Activated CD4-positive, alpha-beta T cell treated with anti-CD3 and anti-CD28 coated beads, Interleukin-2, amount 10 ng/mL, durations not matched to agents 7 days and 5 days (primary cell): Measurements from ENCODE around the gene SKA1. TPM values are rescaled to one million over a fixed set of nuclear protein-coding genes. Genes with fewer than 3 reads are reported as not detected.
"Not testable (repeated sequence)": the region's sequence is repeated elsewhere in the genome, so short reads cannot be mapped to it uniquely, and the experiment has no call there.

Experiments
- CTCF ChIA-PET: fragments of 350-600 bp; sonication (Branson Sonifier 250); formaldehyde crosslinking; loops from one replicate; lab custom pipeline; 2021; ENCODE audit warnings: antibody characterized with exemption; lab: Charles Lee
- POLR2A ChIA-PET: fragments of 350-600 bp; sonication (Branson Sonifier 250); formaldehyde crosslinking; loops from one replicate; lab custom pipeline; 2021; ENCODE audit warnings: antibody characterized with exemption; lab: Charles Lee
- DNase-seq: peaks from one replicate; pipeline ENCODE4 v3.0.0-alpha.2; 2020
- H3K27ac Mint-ChIP-seq: one replicate; pipeline ENCODE4 v1.8.0; 2021; ENCODE audit warnings: mild to moderate bottlenecking, moderate library complexity, mixed read lengths
- H3K27me3 Mint-ChIP-seq: one replicate; pipeline ENCODE4 v1.8.0; 2021; ENCODE audit warnings: mixed read lengths
- H3K36me3 Mint-ChIP-seq: one replicate; pipeline ENCODE4 v1.8.0; 2021; ENCODE audit warnings: low read depth, mixed read lengths
- H3K4me1 Mint-ChIP-seq: one replicate; pipeline ENCODE4 v1.8.0; 2021; ENCODE audit warnings: mixed read lengths
- H3K4me3 Mint-ChIP-seq: one replicate; pipeline ENCODE4 v1.8.0; 2021; ENCODE audit warnings: mild to moderate bottlenecking, moderate library complexity, mixed read lengths
- H3K9me3 Mint-ChIP-seq: one replicate; pipeline ENCODE4 v1.8.0; 2021; ENCODE audit warnings: mixed read lengths
- total RNA-seq, 2 experiments: library from RNA; stranded (reverse); gene quantifications; one replicate each; pipeline ENCODE4 v1.2.3, GENCODE V29; 2021

SKA1 gene
- total RNA-seq, 2 experiments from 2014 or later, result 44.1 to 51.4 TPM

GRCh38 chr18:50398099-50398498, 23.3 kb downstream of the SKA1 start:
- Mint-ChIP-seq H3K27me3 (peaks cover 30% of the 10 kb centered on the region), H3K9me3 (no peaks in the 10 kb centered on the region), H3K27ac (no peak overlapping the region), H3K36me3 (peaks cover 21% of the 10 kb centered on the region), H3K4me1 (no peaks in the 10 kb centered on the region), H3K4me3 (no peak overlapping the region)
- DNase-seq, result no peak
- ChIA-PET CTCF (no interaction called here), POLR2A (no interaction called here)

- peaks cover 15% of the 10 kb centered on the region for H3K36me3 Mint-ChIP-seq
- DNase-seq, result no peak
- POLR2A ChIA-PET, result no interaction called here
- no peaks in the 10 kb centered on the region for H3K4me1 Mint-ChIP-seq
- H3K27me3 Mint-ChIP-seq, result peaks cover 37% of the 10 kb centered on the region
- H3K4me3 Mint-ChIP-seq, result no peak overlapping the region
- H3K9me3 Mint-ChIP-seq, result no peaks in the 10 kb centered on the region
- CTCF ChIA-PET, result interaction anchor here (1.8 kb wide), 1 partner anchor 15 kb away, joined by 5 read pairs; no protein-coding TSS in a partner anchor
- H3K27ac Mint-ChIP-seq, result no peak overlapping the region
Observed at GRCh38 chr18:50398947-50399346, 24.1 kb downstream of the SKA1 start.

GRCh38 chr18:50399582-50399981, 24.7 kb downstream of the SKA1 start:
- peaks cover 9% of the 10 kb centered on the region for H3K36me3 Mint-ChIP-seq
- H3K27me3 Mint-ChIP-seq, result peaks cover 42% of the 10 kb centered on the region
- no peak overlapping the region for H3K4me3 Mint-ChIP-seq
- no peak overlapping the region for H3K27ac Mint-ChIP-seq
- ChIA-PET CTCF (interaction anchor here (1.8 kb wide), 1 partner anchor 15 kb away, joined by 5 read pairs; no protein-coding TSS in a partner anchor), POLR2A (no interaction called here)
- H3K4me1 Mint-ChIP-seq, result no peaks in the 10 kb centered on the region
- no peak for DNase-seq
- H3K9me3 Mint-ChIP-seq, result no peaks in the 10 kb centered on the region

GRCh38 chr18:50400438-50400837, 25.6 kb downstream of the SKA1 start:
- CTCF ChIA-PET, result interaction anchor here (0.9 to 1.8 kb wide), 2 partner anchors 9 to 16 kb away, joined by 3 to 5 read pairs; no protein-coding TSS in a partner anchor
- H3K4me3 Mint-ChIP-seq, H3K27ac Mint-ChIP-seq, H3K36me3 Mint-ChIP-seq, H3K9me3 Mint-ChIP-seq, POLR2A ChIA-PET, H3K4me1 Mint-ChIP-seq, DNase-seq: not testable (repeated sequence)
- peaks cover 48% of the 10 kb centered on the region for H3K27me3 Mint-ChIP-seq

- ChIA-PET POLR2A (no interaction called here), CTCF (no interaction called here)
- Mint-ChIP-seq H3K36me3 (no peaks in the 10 kb centered on the region), H3K4me3 (no peak overlapping the region), H3K27ac (no peak overlapping the region), H3K9me3 (no peaks in the 10 kb centered on the region), H3K27me3 (peaks cover 55% of the 10 kb centered on the region), H3K4me1 (no peaks in the 10 kb centered on the region)
- no peak for DNase-seq
Observed at GRCh38 chr18:50401295-50401694, 26.4 kb downstream of the SKA1 start.

GRCh38 chr18:50401888-50402287, 27.0 kb downstream of the SKA1 start:
- ChIA-PET POLR2A (no interaction called here), CTCF (no interaction called here)
- Mint-ChIP-seq H3K4me1 (no peaks in the 10 kb centered on the region), H3K4me3 (no peak overlapping the region), H3K36me3 (no peaks in the 10 kb centered on the region), H3K9me3 (no peaks in the 10 kb centered on the region), H3K27ac (no peak overlapping the region), H3K27me3 (peaks cover 55% of the 10 kb centered on the region)
- no peak for DNase-seq

- DNase-seq, H3K27ac Mint-ChIP-seq, H3K4me3 Mint-ChIP-seq, H3K4me1 Mint-ChIP-seq, H3K36me3 Mint-ChIP-seq, POLR2A ChIA-PET, H3K9me3 Mint-ChIP-seq: not testable (repeated sequence)
- CTCF ChIA-PET, result interaction anchor here (2.0 kb wide), 1 partner anchor 12 kb away, joined by 4 read pairs; no protein-coding TSS in a partner anchor
- H3K27me3 Mint-ChIP-seq, result peaks cover 64% of the 10 kb centered on the region
Observed at GRCh38 chr18:50404752-50405581, 30.1 kb downstream of the SKA1 start.

GRCh38 chr18:50405582-50406271, 30.9 kb downstream of the SKA1 start:
- DNase-seq, result no peak
- Mint-ChIP-seq H3K36me3 (no peaks in the 10 kb centered on the region), H3K4me3 (no peak overlapping the region), H3K9me3 (no peaks in the 10 kb centered on the region), H3K27ac (no peak overlapping the region), H3K4me1 (no peaks in the 10 kb centered on the region), H3K27me3 (peaks cover 63% of the 10 kb centered on the region)
- ChIA-PET CTCF (interaction anchor here (2.0 kb wide), 1 partner anchor 12 kb away, joined by 4 read pairs; no protein-coding TSS in a partner anchor), POLR2A (no interaction called here)

GRCh38 chr18:50409236-50409635, 34.4 kb downstream of the SKA1 start:
- DNase-seq, result no peak
- ChIA-PET POLR2A (no interaction called here), CTCF (no interaction called here)
- peaks cover 51% of the 10 kb centered on the region for H3K27me3 Mint-ChIP-seq
- H3K27ac Mint-ChIP-seq, result no peak overlapping the region
- H3K36me3 Mint-ChIP-seq, result no peaks in the 10 kb centered on the region
- no peaks in the 10 kb centered on the region for H3K9me3 Mint-ChIP-seq
- H3K4me1 Mint-ChIP-seq, result no peaks in the 10 kb centered on the region
- H3K4me3 Mint-ChIP-seq, result no peak overlapping the region

GRCh38 chr18:50410008-50410407, 35.2 kb downstream of the SKA1 start:
- peaks cover 44% of the 10 kb centered on the region for H3K27me3 Mint-ChIP-seq
- CTCF ChIA-PET, result no interaction called here

GRCh38 chr18:50410894-50411293, 36.0 kb downstream of the SKA1 start:
- Mint-ChIP-seq H3K4me3 (no peak overlapping the region), H3K4me1 (no peaks in the 10 kb centered on the region), H3K27ac (no peak overlapping the region), H3K27me3 (peaks cover 40% of the 10 kb centered on the region), H3K9me3 (no peaks in the 10 kb centered on the region), H3K36me3 (no peaks in the 10 kb centered on the region)
- DNase-seq, result no peak
- ChIA-PET POLR2A (no interaction called here), CTCF (interaction anchor here (0.6 kb wide), 1 partner anchor 604 kb away, joined by 5 read pairs; no protein-coding TSS in a partner anchor)

More at GRCh38 chr18:50410008-50410407, 35.2 kb downstream of the SKA1 start:
- POLR2A ChIA-PET, result no interaction called here
- no peak overlapping the region for H3K27ac Mint-ChIP-seq
- no peaks in the 10 kb centered on the region for H3K9me3 Mint-ChIP-seq
- no peak overlapping the region for H3K4me3 Mint-ChIP-seq
- DNase-seq, result no peak
- H3K4me1 Mint-ChIP-seq, result no peaks in the 10 kb centered on the region
- no peaks in the 10 kb centered on the region for H3K36me3 Mint-ChIP-seq

- H3K4me3 Mint-ChIP-seq, POLR2A ChIA-PET: not testable (repeated sequence)
Observed at GRCh38 chr18:50416832-50417231, 42.0 kb downstream of the SKA1 start.

GRCh38 chr18:50417705-50418104, 42.9 kb downstream of the SKA1 start:
- H3K27ac Mint-ChIP-seq, H3K9me3 Mint-ChIP-seq, POLR2A ChIA-PET, H3K4me1 Mint-ChIP-seq, H3K4me3 Mint-ChIP-seq, H3K36me3 Mint-ChIP-seq, DNase-seq, CTCF ChIA-PET: not testable (repeated sequence)
- H3K27me3 Mint-ChIP-seq, result peaks cover 18% of the 10 kb centered on the region

More at GRCh38 chr18:50416832-50417231, 42.0 kb downstream of the SKA1 start:
- CTCF ChIA-PET, H3K36me3 Mint-ChIP-seq, H3K4me1 Mint-ChIP-seq, H3K9me3 Mint-ChIP-seq, H3K27ac Mint-ChIP-seq, DNase-seq: not testable (repeated sequence)
- peaks cover 18% of the 10 kb centered on the region for H3K27me3 Mint-ChIP-seq
